HepG2 (cell line): ENCODE results near the gene SMTNL1. TPM values are rescaled to one million over a fixed set of nuclear protein-coding genes. Genes with fewer than 3 reads are reported as not detected.
A peak's percentile ranks its signal among the peaks of the same experiment; 100 is the strongest.

ENCODE experiments used
- CREM ChIP-seq, 2 experiments: sonication (generic) in 1 of 2; formaldehyde crosslinking in 1 of 2; IDR thresholded peaks; 2 replicates each; pipeline versions ENCODE4 v1.4.0 to v1.6.1; 2016 to 2020; ENCODE audit warnings: antibody characterized with exemption in 1 of 2, mild to moderate bottlenecking in 1 of 2, missing genetic modification reagents in 1 of 2
- HMG20A ChIP-seq: IDR thresholded peaks from 2 replicates; pipeline ENCODE4 v1.6.1; 2016; ENCODE audit warnings: borderline replicate concordance
- HNRNPL ChIP-seq: fragments of 200-400 bp; formaldehyde crosslinking; IDR thresholded peaks from 2 replicates; pipeline ENCODE4 v1.6.1; 2017; ENCODE audit warnings: mild to moderate bottlenecking, low read depth, low read length
- HOXA3 ChIP-seq: sonication (generic); formaldehyde crosslinking; IDR thresholded peaks from 2 replicates; pipeline ENCODE4 v1.5.0; 2020; ENCODE audit warnings: missing genetic modification reagents
- MED1 ChIP-seq: sonication (generic); formaldehyde crosslinking; IDR thresholded peaks from 2 replicates; pipeline ENCODE4 v1.4.0; 2020; ENCODE audit warnings: missing genetic modification reagents
- MTA1 ChIP-seq: sonication (generic); formaldehyde crosslinking; IDR thresholded peaks from 2 replicates; pipeline ENCODE4 v1.4.0; 2020; ENCODE audit warnings: missing genetic modification reagents, mild to moderate bottlenecking, borderline replicate concordance
- NBN ChIP-seq: fragments of 450-650 bp; conservative IDR thresholded peaks from 2 replicates; pipeline ENCODE4 v1.6.1; 2017
- SCMH1 ChIP-seq: sonication (generic); formaldehyde crosslinking; IDR thresholded peaks from 2 replicates; pipeline ENCODE4 v1.9.0; 2021; ENCODE audit warnings: missing genetic modification reagents, mild to moderate bottlenecking, borderline replicate concordance
- ZC3H13 ChIP-seq: sonication (generic); formaldehyde crosslinking; IDR thresholded peaks from 2 replicates; pipeline ENCODE4 v1.8.1; 2023; ENCODE audit warnings: mild to moderate bottlenecking, missing genetic modification reagents, moderate library complexity
- ZHX1 ChIP-seq: sonication (generic); formaldehyde crosslinking; IDR thresholded peaks from 2 replicates; pipeline ENCODE4 v1.8.1; 2022; ENCODE audit warnings: low read depth, mild to moderate bottlenecking, missing genetic modification reagents
- ZNF350 ChIP-seq: sonication (generic); formaldehyde crosslinking; IDR thresholded peaks from 2 replicates; pipeline ENCODE4 v1.4.0; 2020; ENCODE audit warnings: mild to moderate bottlenecking, low read depth, missing genetic modification reagents, borderline replicate concordance
- ZNF556 ChIP-seq: sonication (generic); formaldehyde crosslinking; IDR thresholded peaks from 2 replicates; pipeline ENCODE4 v1.4.0; 2020; ENCODE audit warnings: mild to moderate bottlenecking, missing genetic modification reagents, borderline replicate concordance
- ZNF776 ChIP-seq: sonication (generic); formaldehyde crosslinking; IDR thresholded peaks from 2 replicates; pipeline ENCODE4 v1.4.0; 2020; ENCODE audit warnings: mild to moderate bottlenecking, missing genetic modification reagents
- polyA plus RNA-seq, 8 experiments: library from polyadenylated mRNA; depleted of rRNA in 3 of 8; stranded (reverse) in 7 of 8; unstranded in 1 of 8; fragments of >200 nt; fragmentation: Illumina TruSeq in 4 of 8; extraction: Trizol in 4 of 8; gene quantifications; 2 replicates each; pipeline versions ENCODE4 v1.2.1 to v1.2.3, GENCODE V29; 2011 to 2016; ENCODE audit warnings: low read depth in 4 of 8, missing spikeins in 1 of 8, mixed read lengths in 1 of 8; ENCODE audit not compliant: insufficient read depth in 1 of 8
- total RNA-seq, 5 experiments: library from RNA; depleted of rRNA; stranded (reverse); fragments of >200 nt; fragmentation: Illumina TruSeq; extraction: Trizol; gene quantifications; 2 replicates each; pipeline ENCODE4 v1.2.3, GENCODE V29; 2016; ENCODE audit warnings: low read depth in 1 of 5
- TF ChIP-seq, protein P1 (sequence below): IDR thresholded peaks from 2 replicates; pipeline ENCODE4 v1.6.1; 2012; ENCODE audit warnings: low read length, improper control_type of control experiment
- TF ChIP-seq, protein P2 (sequence below): sonication (generic); formaldehyde crosslinking; IDR thresholded peaks from 2 replicates; pipeline ENCODE4 v1.9.0; 2021; ENCODE audit warnings: missing genetic modification reagents, borderline replicate concordance
- TF ChIP-seq, protein P3 (sequence below): sonication (generic); formaldehyde crosslinking; IDR thresholded peaks from 2 replicates; pipeline ENCODE4 v1.5.1; 2020; ENCODE audit warnings: mild to moderate bottlenecking, missing genetic modification reagents, moderate library complexity

SMTNL1 gene
- total and polyA plus RNA-seq, 2 of the 13 experiments (the other 11 are each of a cell fraction or from before 2014, with no cell fraction given) = 0.04 TPM; not detected in 1

DNA sequence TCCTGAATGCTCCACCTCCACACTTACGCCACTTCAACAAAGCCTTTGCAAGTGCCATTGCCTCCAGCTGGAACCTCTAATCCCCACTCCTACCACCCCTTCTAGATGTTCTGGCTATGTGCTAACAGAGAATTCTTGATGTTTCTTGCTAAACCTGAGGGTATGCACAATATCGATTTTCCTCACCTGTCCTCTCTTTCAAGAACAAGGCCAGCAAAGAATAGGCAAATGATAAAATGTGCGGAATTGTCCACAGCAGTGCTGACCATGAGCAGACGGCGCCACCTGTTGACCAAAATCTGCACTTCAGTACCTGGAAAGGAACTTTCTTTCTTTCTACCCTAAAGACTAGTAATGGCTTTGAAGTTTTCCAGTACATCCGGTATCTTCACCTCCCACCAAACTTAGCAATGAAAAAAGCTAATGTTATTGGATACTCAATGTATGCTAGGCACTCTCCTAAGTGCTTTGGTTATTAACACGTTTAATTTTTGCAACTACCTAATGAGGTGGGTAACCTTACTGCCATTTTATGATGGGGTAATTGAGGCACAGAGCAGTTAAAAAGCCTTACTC lies 10.3 kb upstream of the SMTNL1 start (continued):
- TF ChIP-seq MTA1 (CRISPR knock-in tag) (no peak), MED1 (peak; percentile 70), ZNF556 (CRISPR knock-in tag) (no peak), ZNF350 (CRISPR knock-in tag) (0 out of 2 replicates have a peak, but pooled peaks have one; percentile 14), CREM (IDR thresholded peaks at IDR 0.05) (no peak), CREM (CRISPR knock-in tag; IDR thresholded peaks at IDR 0.05) (no peak), ZNF776 (CRISPR knock-in tag) (no peak), NBN (no peak), ZC3H13 (no peak), ZHX1 (no peak), HMG20A (CRISPR knock-in tag) (no peak), HNRNPL (no peak), HOXA3 (peak; percentile 29; the same call in 1 of the 2 replicates), SCMH1 (CRISPR knock-in tag) (no peak)
- TF ChIP-seq, protein P1, sequence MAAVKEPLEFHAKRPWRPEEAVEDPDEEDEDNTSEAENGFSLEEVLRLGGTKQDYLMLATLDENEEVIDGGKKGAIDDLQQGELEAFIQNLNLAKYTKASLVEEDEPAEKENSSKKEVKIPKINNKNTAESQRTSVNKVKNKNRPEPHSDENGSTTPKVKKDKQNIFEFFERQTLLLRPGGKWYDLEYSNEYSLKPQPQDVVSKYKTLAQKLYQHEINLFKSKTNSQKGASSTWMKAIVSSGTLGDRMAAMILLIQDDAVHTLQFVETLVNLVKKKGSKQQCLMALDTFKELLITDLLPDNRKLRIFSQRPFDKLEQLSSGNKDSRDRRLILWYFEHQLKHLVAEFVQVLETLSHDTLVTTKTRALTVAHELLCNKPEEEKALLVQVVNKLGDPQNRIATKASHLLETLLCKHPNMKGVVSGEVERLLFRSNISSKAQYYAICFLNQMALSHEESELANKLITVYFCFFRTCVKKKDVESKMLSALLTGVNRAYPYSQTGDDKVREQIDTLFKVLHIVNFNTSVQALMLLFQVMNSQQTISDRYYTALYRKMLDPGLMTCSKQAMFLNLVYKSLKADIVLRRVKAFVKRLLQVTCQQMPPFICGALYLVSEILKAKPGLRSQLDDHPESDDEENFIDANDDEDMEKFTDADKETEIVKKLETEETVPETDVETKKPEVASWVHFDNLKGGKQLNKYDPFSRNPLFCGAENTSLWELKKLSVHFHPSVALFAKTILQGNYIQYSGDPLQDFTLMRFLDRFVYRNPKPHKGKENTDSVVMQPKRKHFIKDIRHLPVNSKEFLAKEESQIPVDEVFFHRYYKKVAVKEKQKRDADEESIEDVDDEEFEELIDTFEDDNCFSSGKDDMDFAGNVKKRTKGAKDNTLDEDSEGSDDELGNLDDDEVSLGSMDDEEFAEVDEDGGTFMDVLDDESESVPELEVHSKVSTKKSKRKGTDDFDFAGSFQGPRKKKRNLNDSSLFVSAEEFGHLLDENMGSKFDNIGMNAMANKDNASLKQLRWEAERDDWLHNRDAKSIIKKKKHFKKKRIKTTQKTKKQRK = no peak
- TF ChIP-seq, protein P2, sequence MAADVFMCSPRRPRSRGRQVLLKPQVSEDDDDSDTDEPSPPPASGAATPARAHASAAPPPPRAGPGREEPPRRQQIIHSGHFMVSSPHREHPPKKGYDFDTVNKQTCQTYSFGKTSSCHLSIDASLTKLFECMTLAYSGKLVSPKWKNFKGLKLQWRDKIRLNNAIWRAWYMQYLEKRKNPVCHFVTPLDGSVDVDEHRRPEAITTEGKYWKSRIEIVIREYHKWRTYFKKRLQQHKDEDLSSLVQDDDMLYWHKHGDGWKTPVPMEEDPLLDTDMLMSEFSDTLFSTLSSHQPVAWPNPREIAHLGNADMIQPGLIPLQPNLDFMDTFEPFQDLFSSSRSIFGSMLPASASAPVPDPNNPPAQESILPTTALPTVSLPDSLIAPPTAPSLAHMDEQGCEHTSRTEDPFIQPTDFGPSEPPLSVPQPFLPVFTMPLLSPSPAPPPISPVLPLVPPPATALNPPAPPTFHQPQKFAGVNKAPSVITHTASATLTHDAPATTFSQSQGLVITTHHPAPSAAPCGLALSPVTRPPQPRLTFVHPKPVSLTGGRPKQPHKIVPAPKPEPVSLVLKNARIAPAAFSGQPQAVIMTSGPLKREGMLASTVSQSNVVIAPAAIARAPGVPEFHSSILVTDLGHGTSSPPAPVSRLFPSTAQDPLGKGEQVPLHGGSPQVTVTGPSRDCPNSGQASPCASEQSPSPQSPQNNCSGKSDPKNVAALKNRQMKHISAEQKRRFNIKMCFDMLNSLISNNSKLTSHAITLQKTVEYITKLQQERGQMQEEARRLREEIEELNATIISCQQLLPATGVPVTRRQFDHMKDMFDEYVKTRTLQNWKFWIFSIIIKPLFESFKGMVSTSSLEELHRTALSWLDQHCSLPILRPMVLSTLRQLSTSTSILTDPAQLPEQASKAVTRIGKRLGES (CRISPR knock-in tag) = no peak
- TF ChIP-seq, protein P3, sequence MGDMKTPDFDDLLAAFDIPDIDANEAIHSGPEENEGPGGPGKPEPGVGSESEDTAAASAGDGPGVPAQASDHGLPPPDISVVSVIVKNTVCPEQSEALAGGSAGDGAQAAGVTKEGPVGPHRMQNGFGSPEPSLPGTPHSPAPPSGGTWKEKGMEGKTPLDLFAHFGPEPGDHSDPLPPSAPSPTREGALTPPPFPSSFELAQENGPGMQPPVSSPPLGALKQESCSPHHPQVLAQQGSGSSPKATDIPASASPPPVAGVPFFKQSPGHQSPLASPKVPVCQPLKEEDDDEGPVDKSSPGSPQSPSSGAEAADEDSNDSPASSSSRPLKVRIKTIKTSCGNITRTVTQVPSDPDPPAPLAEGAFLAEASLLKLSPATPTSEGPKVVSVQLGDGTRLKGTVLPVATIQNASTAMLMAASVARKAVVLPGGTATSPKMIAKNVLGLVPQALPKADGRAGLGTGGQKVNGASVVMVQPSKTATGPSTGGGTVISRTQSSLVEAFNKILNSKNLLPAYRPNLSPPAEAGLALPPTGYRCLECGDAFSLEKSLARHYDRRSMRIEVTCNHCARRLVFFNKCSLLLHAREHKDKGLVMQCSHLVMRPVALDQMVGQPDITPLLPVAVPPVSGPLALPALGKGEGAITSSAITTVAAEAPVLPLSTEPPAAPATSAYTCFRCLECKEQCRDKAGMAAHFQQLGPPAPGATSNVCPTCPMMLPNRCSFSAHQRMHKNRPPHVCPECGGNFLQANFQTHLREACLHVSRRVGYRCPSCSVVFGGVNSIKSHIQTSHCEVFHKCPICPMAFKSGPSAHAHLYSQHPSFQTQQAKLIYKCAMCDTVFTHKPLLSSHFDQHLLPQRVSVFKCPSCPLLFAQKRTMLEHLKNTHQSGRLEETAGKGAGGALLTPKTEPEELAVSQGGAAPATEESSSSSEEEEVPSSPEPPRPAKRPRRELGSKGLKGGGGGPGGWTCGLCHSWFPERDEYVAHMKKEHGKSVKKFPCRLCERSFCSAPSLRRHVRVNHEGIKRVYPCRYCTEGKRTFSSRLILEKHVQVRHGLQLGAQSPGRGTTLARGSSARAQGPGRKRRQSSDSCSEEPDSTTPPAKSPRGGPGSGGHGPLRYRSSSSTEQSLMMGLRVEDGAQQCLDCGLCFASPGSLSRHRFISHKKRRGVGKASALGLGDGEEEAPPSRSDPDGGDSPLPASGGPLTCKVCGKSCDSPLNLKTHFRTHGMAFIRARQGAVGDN (CRISPR knock-in tag) = no peak
